ENCODE measurements around the gene BCL2L1.

BCL2L1 gene

GRCh38 chr20:31723319-31724078 is 831 bp upstream of the BCL2L1 start:
- H3K4me3 ChIP-seq (replicated peaks; ENCODE audit: low read depth, low read length), result peak overlapping the region; percentile 50
- DNase-seq (ENCODE audit: extremely low read depth, low read depth), result peak; percentile 86
- TF ChIP-seq CTCF (IDR thresholded peaks at IDR 0.05; ENCODE audit: low read depth, low read length, missing control alignments), result peak; percentile 89

GRCh38 chr20:31723069-31723318 is 326 bp upstream of the BCL2L1 start:
- peak overlapping the region; percentile 50 for H3K4me3 ChIP-seq (replicated peaks; ENCODE audit: low read depth, low read length)
- no peak for DNase-seq (ENCODE audit: extremely low read depth, low read depth)
- TF ChIP-seq CTCF (IDR thresholded peaks at IDR 0.05; ENCODE audit: low read depth, low read length, missing control alignments), result no peak

- DNase-seq (ENCODE audit: extremely low read depth, low read depth), result no peak
- H3K4me3 ChIP-seq (replicated peaks; ENCODE audit: low read depth, low read length), result peak overlapping the region; percentile 50
- TF ChIP-seq CTCF (IDR thresholded peaks at IDR 0.05; ENCODE audit: low read depth, low read length, missing control alignments), result no peak
These were observed 1.0 kb downstream of the BCL2L1 start for GRCh38 chr20:31721408-31722256.

GRCh38 chr20:31720486-31721407 is 1.9 kb downstream of the BCL2L1 start:
- peak overlapping the region; percentile 50 for H3K4me3 ChIP-seq (replicated peaks; ENCODE audit: low read depth, low read length)
- TF ChIP-seq CTCF (IDR thresholded peaks at IDR 0.05; ENCODE audit: low read depth, low read length, missing control alignments), result no peak
- no peak for DNase-seq (ENCODE audit: extremely low read depth, low read depth)

- TF ChIP-seq CTCF (IDR thresholded peaks at IDR 0.05; ENCODE audit: low read depth, low read length, missing control alignments), result no peak
- peak overlapping the region; percentile 50 for H3K4me3 ChIP-seq (replicated peaks; ENCODE audit: low read depth, low read length)
- DNase-seq (ENCODE audit: extremely low read depth, low read depth), result no peak
These were observed 2.8 kb downstream of the BCL2L1 start for GRCh38 chr20:31719644-31720485.
